T-helper 1 cell (primary cell): ENCODE data around the gene DLG2.
"Not testable (repeated sequence)": the region's sequence is repeated elsewhere in the genome, so short reads cannot be mapped to it uniquely, and the experiment has no call there.

Experiments
- DNase-seq, 5 donors: peaks; one replicate each; pipeline ENCODE4 v3.0.0-alpha.2; 2012 to 2020

Gene DLG2

DNA sequence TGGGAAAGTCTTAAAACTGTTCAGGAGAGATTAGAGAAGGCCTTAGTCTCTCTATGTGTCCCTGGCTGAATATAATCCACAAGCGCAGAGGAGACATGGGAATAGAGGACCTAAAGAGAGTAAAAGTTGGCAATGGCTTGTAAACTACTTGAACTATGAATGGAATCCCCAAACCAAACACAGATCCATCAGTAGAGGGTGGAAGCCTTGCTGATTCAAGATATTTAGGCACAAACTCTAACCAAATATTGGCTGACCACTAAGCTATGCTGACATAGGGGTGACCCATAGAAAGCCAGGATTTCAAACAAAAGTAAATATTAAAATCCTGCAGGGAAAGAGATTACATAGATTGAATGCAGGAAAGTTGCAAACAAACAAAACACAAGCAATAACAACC lies 439.2 kb downstream of the DLG2 start:
- no peak for DNase-seq

GRCh38 chr11:85184721-85185120 lies 442.4 kb downstream of the DLG2 start:
- no peak for DNase-seq

GRCh38 chr11:85182441-85183387 lies 444.4 kb downstream of the DLG2 start:
- no peak for DNase-seq

DNA sequence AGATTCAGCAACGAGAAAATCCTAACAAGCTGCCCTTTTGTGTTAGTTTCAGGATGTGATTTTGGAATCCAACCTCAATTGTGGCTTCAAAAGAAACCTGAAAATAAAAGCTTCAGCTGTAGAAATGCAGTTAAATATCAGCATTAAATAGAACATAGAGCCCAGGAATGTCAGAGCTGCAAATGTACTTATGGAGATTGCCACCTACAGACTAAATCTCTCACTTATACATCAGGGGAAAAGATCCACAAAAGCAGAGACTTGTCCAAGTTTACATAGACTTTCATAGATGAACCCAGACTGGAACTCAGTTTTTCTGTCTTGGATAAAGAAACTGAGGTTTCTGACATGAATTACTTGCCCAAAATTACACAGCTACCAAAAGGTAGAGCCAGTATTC lies 446.6 kb downstream of the DLG2 start:
- DNase-seq, result no peak

DNA sequence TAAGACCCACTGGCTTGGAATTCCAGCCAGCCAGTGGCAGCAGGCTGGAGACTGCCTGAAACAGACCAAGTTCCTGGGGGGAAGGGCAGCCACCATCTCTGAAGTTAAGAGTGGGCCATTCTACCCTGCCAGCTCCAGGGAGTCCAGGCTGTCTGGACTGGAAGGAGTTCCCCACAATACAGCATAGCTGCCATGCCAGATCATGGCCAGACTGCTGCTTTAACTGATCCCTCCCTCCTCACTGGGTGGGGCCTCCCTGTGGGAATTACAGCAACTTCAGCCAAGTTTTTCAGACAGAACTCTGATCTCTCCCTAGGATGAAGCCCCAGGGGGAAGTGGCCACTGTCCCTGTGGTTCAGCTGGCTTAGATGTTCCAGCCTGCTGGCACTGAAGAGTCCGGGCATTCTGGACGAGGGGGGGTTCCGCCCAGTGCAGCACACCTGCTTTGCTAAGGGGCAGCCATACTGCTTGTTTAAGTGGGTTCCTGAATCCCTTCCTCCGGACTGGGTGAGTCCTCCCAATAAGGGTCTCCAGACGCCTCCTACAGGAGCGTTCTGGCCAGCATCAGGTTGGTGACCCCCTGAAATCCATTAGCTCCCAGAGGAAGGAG lies 455.4 kb downstream of the DLG2 start:
- DNase-seq, result no peak

- no peak for DNase-seq
Observed at GRCh38 chr11:85170184-85170583, 457.0 kb downstream of the DLG2 start.

DNA sequence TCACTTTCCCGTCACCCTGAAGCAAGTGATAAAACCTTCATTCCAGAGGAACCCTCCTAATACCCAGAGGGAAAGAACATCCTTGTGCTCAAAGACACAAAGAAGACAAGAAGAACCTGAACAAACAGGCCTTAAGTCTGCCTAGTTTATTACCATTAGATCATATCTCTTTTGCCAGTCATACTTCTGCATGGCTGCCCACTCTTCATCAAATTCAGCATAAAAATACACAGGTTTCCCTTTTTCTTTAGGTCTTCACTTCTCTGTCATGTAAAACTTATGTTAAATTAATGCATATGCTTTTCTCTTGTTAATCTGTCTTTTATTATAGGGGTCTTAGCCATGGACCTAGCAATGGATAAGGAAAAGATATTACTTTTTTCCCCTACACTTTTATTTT lies 459.7 kb downstream of the DLG2 start:
- no peak for DNase-seq

- no peak for DNase-seq
Observed at GRCh38 chr11:85167038-85167437, 460.1 kb downstream of the DLG2 start.

GRCh38 chr11:85165819-85166218 lies 461.3 kb downstream of the DLG2 start:
- no peak for DNase-seq

DNA sequence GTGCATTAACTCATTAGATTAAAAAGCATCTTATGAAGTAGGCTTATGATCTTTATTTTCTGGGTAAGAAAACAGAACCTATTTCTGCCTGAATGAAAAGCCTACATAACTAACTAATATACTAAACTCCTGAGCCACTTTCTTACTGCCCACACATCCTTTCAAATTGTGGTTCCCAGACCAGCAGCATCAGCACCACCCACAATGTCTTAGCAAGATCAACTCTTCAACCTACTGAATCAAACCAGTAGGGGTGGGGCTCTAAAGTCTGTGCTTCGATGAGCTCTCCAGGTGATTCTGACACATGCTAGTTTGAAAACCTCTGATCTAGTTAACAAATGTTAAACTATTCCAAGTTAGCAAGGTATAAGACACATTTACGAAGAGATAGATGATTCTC lies 462.4 kb downstream of the DLG2 start:
- no peak for DNase-seq

DNA sequence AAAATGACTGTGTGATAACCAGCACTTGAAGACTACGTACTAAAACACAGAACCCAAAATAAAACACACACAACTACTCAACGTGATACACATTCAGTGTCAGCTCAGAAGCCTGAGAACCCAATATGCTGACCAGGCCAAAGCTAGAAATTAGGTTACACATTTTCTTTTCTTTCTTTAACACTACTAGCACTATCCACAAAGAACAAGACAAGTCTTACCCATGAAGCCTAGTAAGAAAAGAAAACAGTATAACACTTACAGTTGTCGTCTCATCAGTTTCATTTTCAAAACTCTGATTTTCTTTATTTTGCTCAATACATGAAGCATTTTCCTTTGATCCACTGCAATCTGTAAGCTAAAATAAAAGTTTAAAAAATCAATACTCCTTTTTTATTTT lies 472.9 kb downstream of the DLG2 start:
- DNase-seq, result no peak

- no peak for DNase-seq
Observed at GRCh38 chr11:85137597-85137996, 489.5 kb downstream of the DLG2 start.

- DNase-seq, result no peak
Observed at GRCh38 chr11:85133636-85134035, 493.5 kb downstream of the DLG2 start.

- DNase-seq, result no peak
Observed at GRCh38 chr11:85132851-85133585, 494.1 kb downstream of the DLG2 start.

- DNase-seq, result no peak
Observed at GRCh38 chr11:85127349-85127748, 499.8 kb downstream of the DLG2 start.

GRCh38 chr11:85123752-85124231 lies 503.4 kb downstream of the DLG2 start:
- DNase-seq, result no peak

DNA sequence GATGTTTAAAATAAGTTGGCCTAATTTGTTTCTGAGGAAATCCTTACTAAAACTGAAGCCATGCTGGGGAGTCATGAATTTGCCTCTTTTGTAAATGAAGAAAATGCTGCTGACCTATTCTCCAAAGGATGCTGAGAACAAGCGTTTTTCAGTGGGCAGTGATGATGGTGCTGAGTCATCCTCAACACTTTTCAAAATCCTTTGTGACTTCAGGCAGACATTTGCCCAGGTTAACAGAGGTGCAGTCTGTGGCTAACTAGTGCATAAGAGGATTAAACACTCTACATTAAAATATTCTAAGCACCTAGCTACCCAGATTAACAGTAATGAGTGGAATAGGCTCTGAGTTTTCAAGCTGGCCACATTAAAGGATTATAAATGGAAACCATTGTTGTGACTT lies 509.0 kb downstream of the DLG2 start:
- DNase-seq, result no peak

GRCh38 chr11:85115798-85116197 lies 511.3 kb downstream of the DLG2 start:
- DNase-seq, result no peak

GRCh38 chr11:85114786-85115185 lies 512.4 kb downstream of the DLG2 start:
- DNase-seq, result no peak

DNA sequence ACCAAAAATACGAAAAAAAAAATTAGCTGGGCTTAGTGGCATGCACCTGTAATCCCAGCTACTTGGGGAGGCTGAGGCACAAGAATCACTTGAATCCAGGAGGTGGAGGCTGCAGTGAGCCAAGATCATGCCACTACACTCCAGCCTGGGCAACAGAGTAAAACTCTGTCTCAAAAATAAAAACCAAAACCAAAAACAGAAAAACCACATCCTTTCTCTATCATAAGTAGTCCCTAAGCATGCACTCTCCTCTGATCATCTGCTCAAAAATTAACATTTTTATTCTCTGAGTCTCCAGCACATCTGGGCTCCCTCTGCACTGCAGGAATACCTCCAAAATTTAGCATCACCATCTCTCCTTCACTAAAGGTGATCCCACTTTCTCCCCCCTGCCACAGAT lies 516.9 kb downstream of the DLG2 start:
- DNase-seq, result not testable (repeated sequence)

DNA sequence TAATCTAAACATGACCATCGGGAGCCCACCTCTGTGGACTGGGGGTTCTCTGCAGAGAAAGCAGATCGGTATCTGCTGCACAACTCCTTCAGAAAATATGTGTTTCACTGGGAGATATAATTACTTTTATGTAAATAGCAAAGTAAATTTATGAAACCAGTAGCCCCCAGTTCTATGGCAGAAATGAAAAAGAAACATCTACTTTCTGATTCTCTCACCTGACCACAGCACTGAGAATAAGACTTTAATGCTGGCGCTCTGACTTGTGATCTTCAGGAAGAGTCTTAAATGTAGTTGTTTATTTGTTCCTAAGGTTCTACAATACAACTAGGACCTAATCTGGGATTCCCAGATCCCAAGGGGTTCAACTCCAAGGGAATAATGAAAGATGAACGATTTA lies 518.0 kb downstream of the DLG2 start:
- no peak for DNase-seq

- DNase-seq, result no peak
Observed at GRCh38 chr11:85105868-85106267, 521.3 kb downstream of the DLG2 start.

DNA sequence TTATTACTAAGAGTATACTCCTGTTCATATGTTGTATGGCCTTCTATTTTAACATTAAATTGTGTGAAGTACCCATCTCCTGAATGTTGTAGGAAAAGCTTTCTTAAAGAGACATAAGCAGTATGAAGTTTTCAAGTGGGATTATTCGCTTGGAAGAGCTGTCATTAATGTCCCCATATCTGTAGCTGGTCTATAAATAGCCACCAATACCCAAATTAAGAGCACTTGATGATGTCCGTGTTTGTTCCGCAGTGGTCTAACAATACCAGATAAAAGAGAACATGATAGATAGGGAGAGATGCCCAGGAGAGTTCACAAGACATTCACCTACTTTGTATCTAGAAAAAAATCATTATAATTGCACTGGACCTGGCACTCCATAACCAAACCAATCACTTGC lies 527.6 kb downstream of the DLG2 start:
- no peak for DNase-seq

DNA sequence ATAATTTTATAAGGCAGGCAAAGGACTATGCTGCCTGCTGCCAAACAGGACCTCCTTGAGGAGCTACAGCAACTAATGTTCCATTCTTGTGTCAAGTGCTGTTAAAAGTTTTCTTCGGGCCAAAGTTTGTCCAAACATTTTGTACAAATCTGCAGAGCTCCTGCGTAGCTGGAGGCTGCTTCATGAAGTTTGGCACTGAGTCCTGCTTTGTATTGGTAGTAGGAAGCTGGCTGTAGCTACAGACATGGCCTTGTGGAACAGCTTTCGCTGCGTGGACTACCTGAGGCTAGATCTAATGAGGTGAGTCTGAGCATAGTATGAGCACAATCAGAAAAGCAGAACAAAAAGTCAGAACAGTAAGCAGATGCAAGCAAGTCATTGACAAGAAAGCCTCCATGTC lies 528.1 kb downstream of the DLG2 start:
- no peak for DNase-seq
